GM08714 (cell line): ENCODE results near the gene KRTAP19-3.
"Not testable (repeated sequence)": the region's sequence is repeated elsewhere in the genome, so short reads cannot be mapped to it uniquely, and the experiment has no call there.

ENCODE experiments used
- H3K4me3 ChIP-seq: fragments of 200-500 bp; sonication (Bioruptor generic); 2 replicates; pipeline ENCODE4 v1.5.1; 2014; ENCODE audit warnings: mild to moderate bottlenecking, low read length, inconsistent platforms
- ZNF274 ChIP-seq: IDR thresholded peaks from 2 replicates; pipeline ENCODE4 v1.6.1; 2012; ENCODE audit warnings: mild to moderate bottlenecking, low read depth, low read length

Gene KRTAP19-3

GRCh38 chr21:30491963-30492428 lies at the start of gene KRTAP19-3:
KRTAP19-3 (minus strand) TSS chr21:30492013; CDS start chr21:30491957, 56 bp downstream.
- TF ChIP-seq ZNF274 = no peak
- no peak within 1 kb of the TSS for H3K4me3 ChIP-seq

- no peak for TF ChIP-seq ZNF274
- no peak overlapping the region for H3K4me3 ChIP-seq
Observed at GRCh38 chr21:30518876-30519275, 27.1 kb upstream of the KRTAP19-3 start.

GRCh38 chr21:30515681-30516080 lies 23.9 kb upstream of the KRTAP19-3 start:
- no peak for TF ChIP-seq ZNF274
- H3K4me3 ChIP-seq = no peak overlapping the region

GRCh38 chr21:30505621-30506205 lies 13.9 kb upstream of the KRTAP19-3 start:
- not testable (repeated sequence) for H3K4me3 ChIP-seq

GRCh38 chr21:30502041-30502440 lies 10.2 kb upstream of the KRTAP19-3 start, which contains the start of gene KRTAP19-5:
KRTAP19-5 (minus strand) TSS chr21:30502141; CDS start chr21:30502090, 51 bp downstream.
- H3K4me3 ChIP-seq = no peak within 1 kb of the TSS
- no peak for TF ChIP-seq ZNF274

- H3K4me3 ChIP-seq = no peak within 1 kb of the TSS
- no peak for TF ChIP-seq ZNF274
Observed at GRCh38 chr21:30497065-30497464, 5.3 kb upstream of the KRTAP19-3 start, which contains the start of gene KRTAP19-4. KRTAP19-4 (minus strand) TSS chr21:30497165; CDS start chr21:30497110, 55 bp downstream.

- no peak for TF ChIP-seq ZNF274
- no peak within 1 kb of the TSS for H3K4me3 ChIP-seq
Observed at GRCh38 chr21:30487336-30487735, 4.5 kb downstream of the KRTAP19-3 start, which contains the start of gene KRTAP19-2. KRTAP19-2 (minus strand) TSS chr21:30487436; CDS start chr21:30487348, 88 bp downstream.

- no peak for TF ChIP-seq ZNF274
- H3K4me3 ChIP-seq = no peak overlapping the region
Observed at GRCh38 chr21:30486180-30486579, 5.6 kb downstream of the KRTAP19-3 start.

- no peak overlapping the region for H3K4me3 ChIP-seq
- no peak for TF ChIP-seq ZNF274
Observed at GRCh38 chr21:30482130-30482529, 9.7 kb downstream of the KRTAP19-3 start.

- H3K4me3 ChIP-seq = no peak within 1 kb of the TSS
- TF ChIP-seq ZNF274 = no peak
Observed at GRCh38 chr21:30480145-30480544, 11.7 kb downstream of the KRTAP19-3 start, which contains the start of gene KRTAP19-1. KRTAP19-1 (minus strand) TSS chr21:30480367; CDS start chr21:30480317, 50 bp downstream.

- no peak for TF ChIP-seq ZNF274
- H3K4me3 ChIP-seq = no peak overlapping the region
Observed at GRCh38 chr21:30479259-30479658, 12.6 kb downstream of the KRTAP19-3 start.

- TF ChIP-seq ZNF274 = no peak
- H3K4me3 ChIP-seq = no peak overlapping the region
Observed at GRCh38 chr21:30478004-30478403, 13.8 kb downstream of the KRTAP19-3 start.

GRCh38 chr21:30468900-30469714 lies 22.7 kb downstream of the KRTAP19-3 start:
- no peak for TF ChIP-seq ZNF274

GRCh38 chr21:30463713-30464112 lies 28.1 kb downstream of the KRTAP19-3 start:
- TF ChIP-seq ZNF274 = no peak

More at GRCh38 chr21:30468900-30469714, 22.7 kb downstream of the KRTAP19-3 start:
- no peak overlapping the region for H3K4me3 ChIP-seq

GRCh38 chr21:30448514-30448913 lies 43.3 kb downstream of the KRTAP19-3 start:
- TF ChIP-seq ZNF274 = no peak
- no peak overlapping the region for H3K4me3 ChIP-seq

More at GRCh38 chr21:30463713-30464112, 28.1 kb downstream of the KRTAP19-3 start:
- no peak overlapping the region for H3K4me3 ChIP-seq
